A204.1 (cell line): ENCODE measurements around the gene WDR59.
"Not testable (repeated sequence)": the region's sequence is repeated elsewhere in the genome, so short reads cannot be mapped to it uniquely, and the experiment has no call there.

Source experiments
- FAIRE-seq: peaks from 2 replicates; lab custom pipeline; 2012; peaks lifted over from hg19 to GRCh38; lab: Jason Lieb, UNC

WDR59 gene

DNA sequence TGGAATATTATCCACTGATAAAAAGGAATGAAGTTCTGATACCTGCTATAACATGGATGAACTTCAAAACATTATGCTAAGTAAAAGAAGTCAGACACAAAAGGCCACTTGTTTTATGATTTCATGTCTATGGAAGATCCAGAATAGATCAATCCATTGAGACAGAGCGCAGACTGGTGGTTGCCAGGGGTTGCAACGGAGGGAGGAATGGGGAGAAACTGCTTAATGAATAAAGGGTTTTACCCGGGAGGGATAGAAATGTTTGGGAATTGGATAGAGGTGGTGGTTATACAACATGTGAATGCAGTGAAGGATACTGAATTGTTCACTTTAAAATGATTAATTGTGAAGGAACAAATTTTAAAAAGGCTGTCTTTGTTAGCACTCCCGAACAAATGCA lies 30.2 kb downstream of the WDR59 start:
- no peak for FAIRE-seq

DNA sequence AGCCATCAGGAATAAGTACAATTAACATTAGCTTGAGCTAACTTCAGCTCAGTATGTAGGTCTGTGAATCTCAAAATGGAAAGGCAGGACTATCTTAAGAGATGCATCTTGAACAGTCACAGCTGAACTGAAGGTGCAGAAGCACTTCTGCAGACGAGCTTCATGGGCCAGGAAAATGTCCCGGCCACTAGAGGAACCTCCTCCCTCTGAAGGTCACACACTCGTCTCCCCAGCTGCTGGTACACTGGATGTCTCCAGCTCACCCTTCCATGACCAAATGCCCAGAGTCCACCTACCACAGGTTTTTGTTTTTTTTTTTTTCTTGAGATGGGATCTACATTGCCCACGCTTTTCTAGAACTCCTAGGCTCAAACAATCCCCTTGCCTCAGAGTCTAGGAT lies 33.2 kb downstream of the WDR59 start:
- no peak for FAIRE-seq

DNA sequence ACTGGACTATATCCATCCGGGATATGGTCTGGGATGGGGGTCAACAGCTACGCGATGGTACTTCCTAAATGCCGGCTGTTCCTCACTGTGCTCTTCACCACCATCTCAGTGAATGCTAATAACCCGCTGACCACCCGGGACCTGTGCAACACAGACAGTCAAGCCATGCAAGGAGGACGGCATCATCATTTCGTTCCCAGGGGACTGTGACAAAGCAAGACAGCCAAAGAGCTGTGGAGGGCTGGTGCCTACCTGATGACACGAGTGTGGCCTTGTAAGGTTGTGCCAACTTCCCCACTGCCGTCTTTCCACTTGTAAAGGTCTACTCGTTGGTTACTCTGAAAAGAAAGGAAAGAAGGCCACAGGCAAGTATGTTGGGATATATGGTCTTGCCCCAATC lies 33.7 kb downstream of the WDR59 start:
- no peak for FAIRE-seq

DNA sequence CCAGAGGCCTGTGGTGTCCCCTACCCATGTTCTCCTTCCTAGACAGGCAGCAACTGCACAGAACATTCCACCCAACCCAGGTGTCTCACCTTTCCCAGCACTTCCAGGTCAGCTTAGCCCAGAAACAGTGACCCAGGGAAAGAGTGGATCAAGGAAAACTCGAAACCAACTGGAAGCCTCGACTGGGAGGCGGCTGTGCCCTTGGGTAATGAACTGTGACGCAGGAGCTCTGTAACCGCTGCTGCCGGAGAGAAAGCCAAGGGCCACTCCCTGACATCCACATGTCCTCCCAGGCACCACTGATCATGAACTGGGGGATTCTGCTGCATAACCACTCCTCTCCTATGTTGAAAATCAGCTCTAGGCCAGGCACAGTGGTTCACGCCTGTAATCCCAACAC lies 34.4 kb downstream of the WDR59 start:
- no peak for FAIRE-seq

DNA sequence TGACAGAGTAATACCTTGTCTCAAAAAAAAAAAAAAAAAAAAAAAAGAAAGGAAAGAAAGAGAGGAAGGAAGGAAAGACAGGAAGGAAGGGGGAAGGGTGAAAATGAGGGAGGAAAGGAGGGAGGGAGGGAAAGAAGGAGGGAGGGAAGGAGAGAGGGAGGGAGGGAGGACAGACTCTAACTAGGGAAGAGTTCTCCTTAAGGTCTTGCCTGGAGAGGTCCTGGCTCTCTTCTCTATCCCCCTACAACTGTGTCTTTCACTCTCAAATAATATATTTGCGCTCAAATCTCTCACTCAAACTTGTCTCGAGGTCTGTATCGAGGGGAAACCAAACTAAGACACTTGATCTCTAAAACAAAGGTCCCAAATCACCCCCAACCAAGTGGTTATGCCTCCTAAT lies 35.6 kb downstream of the WDR59 start:
- no peak for FAIRE-seq

DNA sequence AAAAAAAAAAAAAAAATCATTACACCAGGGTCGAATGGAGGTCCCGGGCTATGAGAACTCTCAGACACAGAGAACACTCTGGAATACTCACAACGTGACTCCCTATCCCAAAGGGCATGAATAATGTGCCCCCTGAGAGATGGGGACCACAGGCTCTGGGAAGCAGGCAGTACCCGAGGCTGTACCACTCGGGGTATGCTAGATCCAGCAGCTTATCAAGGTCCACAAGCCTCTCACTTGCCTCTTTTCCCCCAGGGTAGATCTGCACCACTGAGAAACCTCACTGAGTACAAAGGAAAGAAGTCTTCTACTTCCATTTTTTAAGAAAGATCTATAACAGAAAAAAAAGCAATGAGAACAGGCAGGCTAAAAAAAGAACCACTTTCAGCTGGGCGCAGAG lies 40.5 kb downstream of the WDR59 start:
- no peak for FAIRE-seq

DNA sequence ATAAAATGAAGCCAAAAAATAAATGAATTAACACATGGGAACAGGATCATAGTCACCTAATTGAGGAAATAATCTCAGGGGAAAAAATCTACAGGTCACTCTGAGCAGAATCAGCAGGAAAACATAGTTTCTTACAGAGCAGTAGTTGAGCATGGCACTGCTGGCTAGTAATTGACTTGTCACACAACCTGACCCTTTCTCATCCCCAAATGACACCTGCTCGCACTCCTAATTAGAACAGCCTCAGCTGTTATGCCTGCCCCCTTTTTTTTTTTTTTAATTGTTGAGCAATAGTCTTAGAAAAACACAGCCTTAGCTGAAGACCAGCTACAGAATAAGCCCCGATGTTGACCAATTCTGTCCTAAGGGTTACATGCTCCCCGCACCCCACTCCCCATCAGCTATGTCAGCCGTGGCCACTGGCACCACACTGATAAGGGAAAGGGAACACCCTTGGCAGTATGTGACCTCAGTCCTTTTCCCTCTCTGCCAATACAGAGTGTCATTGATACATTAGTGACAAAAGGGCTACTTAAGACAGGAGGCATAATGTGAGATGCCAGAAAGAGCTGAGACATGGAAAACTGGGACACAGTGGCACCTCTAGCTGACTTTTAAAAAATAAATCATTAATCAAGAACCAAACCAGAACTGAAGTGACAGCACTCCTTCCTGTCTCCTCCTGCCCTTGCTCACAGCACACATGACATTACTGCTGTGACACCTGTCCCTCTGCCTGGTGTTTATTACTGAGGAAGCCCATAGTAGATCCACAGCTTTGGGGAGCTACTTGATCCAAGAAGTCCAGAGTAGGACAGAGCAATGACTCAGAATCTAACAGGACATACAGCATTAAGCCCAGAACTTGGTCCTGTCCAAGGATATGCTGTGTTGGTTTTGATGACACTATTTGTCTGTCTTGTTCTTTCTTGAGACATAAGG lies 41.7 kb downstream of the WDR59 start:
- FAIRE-seq: no peak

DNA sequence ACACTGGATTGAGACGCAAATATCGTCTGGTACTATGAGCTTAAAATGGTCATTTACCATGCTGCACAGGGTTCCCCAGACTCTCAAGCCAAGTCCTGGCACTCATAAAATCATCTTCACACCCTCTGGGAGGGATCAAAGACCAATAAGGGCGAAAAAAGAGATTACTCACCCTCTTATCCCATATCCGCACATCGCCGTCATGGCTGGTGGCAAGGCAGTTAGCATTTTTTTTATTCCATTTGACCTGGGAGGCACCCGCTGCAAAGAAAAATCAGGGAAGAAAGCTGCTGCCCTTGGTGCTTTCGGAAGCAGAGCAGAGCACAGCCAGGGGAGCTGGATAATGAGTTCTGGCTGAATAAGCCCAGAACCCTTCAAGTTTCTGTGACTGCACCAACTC lies 42.4 kb downstream of the WDR59 start:
- no peak for FAIRE-seq

DNA sequence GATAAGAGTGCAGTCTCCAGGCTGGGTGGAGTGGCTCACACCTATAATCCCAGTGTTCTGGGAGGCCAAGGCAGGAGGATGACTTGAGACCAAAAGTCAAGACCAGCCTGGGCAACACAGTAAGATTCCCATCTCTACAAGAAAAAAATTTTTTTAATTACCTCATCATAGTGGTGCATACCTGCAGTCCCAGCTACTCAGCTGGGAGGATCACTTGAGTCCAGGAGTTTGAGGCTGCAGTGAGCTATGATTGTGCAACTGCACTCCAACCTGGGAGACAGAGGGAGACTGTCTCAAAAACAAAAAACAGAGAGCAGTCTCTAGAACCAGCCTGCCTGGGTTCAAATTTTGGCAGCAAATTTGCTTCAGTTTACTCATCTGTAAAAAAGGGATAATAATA lies 45.2 kb downstream of the WDR59 start:
- FAIRE-seq: no peak

DNA sequence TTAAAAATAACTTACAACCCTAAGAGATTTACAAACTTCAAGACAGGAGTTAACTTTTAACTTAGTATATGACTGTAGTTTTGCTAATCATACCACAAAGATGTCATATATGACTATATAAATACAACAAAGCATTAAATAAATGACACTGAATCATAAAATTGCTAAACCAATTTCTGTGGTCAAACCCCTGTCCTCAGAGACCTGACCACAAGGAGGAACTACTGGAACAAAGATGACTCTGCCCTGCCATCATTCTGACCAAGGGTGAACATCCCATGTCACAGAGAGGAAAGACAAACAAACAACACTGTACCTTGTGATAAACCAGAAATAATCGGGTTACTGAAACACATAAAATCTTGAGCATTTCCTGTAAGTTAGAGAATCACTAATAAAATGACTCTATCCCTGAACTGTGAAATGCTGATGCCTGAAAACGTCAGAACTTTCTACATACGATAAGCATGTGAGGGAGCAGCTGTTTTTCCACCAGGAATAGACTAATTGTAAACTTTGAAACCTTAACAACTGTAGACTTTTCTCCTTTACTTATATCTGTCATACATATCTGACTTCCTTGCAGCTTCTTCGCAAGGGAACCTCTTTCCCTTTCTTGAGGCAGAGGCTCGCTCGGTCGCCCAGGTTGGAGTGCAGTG lies 47.9 kb downstream of the WDR59 start:
- no peak for FAIRE-seq

DNA sequence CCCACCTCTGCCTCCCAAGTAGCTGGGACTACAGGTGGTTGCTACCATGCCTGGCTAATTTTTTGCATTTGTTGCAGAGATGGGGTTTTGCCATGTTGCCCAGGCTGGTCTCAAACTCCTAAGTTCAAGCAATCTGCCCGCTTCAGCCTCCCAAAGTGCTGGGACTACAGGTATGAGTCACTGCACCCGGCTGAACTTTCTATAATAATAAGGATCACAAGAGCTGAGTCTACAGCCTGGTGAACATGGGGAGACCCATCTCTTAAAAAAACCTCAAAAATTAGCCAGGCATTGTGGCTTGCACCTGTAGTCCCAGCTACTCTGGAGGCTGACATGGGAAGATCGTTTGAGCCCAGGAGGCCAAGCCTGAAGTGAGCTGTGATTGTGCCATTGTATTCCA lies 53.5 kb downstream of the WDR59 start:
- no peak for FAIRE-seq

DNA sequence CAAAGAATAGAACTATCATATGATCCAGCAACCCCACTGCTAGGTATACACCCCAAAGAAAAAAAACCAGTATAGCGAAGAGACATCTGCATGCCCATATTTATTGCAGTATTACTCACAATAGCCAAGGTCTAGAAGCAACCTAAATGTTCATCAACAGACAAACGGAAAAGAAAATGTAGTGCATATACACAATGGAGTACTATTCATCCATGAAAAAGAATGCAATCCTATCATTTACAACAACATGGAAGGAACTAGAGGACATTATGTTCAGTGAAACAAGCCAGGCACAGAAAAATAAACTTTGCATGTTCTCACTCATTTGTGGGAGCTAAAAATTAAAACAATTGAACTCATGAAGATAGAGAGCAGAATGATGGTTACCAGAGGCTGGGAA lies 55.3 kb downstream of the WDR59 start:
- no peak for FAIRE-seq

DNA sequence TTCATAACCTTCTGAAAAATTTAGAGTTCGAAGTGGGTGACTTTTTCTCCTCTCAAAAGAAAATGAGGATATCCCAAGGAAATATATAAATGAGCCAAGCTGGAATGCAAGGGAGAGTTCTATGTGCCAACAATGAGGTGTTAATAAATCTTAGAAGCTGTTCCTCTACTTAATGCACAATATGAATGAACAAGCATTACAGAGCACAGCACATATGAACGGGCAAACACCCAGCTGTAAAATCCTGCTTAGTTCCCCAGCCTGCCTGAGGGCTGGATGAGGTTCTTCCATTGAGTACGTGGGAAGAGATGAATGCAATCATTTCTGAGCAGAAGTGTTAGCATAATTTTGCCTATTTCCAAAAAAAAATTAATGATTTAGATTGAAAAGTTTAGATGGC lies 58.1 kb downstream of the WDR59 start:
- no peak for FAIRE-seq

DNA sequence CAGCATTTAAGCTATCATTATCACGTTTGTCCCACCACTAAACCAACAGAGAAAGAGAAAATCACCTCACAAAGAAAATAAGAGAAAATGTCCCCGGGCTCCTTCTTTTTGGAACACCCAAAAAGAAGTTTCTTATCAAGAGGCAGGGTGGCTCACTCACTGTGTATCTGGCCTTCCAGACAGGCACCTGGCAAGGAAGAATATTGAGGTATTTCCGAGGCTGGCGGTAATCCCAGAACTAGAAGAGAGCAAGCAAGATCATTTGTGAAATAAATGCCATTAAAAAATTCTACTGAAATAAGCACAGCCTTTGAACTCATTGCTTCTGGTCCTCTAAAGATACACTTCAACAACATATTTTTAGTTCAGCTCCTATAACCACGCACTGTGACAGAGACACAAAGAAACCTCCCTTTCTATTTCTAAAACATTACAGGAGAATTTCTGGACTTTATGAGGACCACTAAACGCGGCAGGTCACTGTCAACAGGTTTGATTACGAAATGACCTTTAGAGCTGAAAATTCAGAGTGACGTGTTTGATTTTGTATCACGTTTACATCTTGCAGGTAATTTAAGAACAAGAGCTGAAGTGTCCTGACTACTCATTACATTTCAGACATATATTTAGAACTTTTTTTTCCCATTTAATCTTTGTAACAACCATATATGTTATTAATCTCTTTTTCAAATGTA lies 61.0 kb downstream of the WDR59 start:
- no peak for FAIRE-seq

DNA sequence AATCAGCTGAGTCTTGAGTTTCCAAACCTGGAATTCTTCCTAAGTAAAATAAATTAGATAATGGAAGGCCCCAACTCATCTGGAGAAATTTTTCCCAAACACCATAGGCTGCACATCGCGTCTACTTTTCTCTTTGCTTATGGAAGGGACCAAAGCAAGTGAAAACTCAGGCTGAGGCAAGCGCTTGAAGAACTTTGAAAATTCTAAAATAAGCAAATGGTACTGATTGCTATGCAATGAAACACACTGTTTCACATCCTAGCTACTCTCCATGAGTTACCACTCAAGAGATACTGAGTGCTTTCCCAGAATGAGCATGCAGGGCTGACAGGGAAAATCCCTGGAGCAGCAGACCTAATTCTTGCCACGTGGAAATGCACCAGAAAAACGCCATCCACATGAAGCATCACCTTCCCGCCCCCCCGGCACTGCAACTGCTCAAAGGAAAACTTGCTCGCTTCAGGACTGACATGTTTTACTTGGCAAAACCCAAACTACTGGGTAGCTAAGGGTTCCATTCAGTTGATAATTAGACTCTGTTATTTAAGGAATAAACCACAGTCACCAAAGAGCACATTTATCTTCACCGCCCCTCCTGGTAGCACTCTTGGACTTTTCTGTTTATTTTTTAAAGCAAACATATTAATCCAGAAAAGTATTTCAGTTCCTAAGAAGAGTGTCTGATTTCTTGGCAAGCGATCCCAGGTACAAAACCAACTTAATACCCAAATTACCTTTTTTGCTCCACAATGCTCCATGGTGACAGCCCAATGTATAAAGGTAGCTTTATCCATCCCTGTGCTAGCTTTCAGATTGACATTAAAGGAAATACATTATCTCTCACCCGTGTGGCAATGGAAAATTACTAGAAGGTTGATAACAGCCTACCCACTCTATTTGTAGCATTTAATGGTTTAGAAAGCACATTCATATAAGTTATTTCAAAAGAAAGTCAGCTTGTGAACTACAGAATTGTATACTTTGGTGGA lies 62.5 kb downstream of the WDR59 start:
- FAIRE-seq: no peak

DNA sequence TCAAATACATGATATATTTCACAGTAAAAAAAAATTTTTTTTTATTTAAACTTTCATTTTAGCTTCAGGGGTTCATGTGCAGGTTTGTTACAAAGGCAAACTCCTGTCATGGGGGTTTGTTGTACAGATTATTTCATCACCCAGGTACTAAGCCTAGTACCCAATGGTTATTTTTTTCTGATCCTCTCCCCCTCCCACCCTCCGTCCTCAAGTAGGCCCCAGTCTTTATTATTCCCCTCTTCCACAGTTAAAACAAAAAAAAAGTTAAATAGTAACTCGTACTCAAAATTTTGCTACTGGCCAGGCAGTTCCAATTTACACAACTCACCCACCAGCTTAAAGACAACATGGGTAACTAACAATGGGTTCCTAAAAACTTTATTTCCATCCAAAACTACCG lies 63.9 kb downstream of the WDR59 start:
- FAIRE-seq: no peak

DNA sequence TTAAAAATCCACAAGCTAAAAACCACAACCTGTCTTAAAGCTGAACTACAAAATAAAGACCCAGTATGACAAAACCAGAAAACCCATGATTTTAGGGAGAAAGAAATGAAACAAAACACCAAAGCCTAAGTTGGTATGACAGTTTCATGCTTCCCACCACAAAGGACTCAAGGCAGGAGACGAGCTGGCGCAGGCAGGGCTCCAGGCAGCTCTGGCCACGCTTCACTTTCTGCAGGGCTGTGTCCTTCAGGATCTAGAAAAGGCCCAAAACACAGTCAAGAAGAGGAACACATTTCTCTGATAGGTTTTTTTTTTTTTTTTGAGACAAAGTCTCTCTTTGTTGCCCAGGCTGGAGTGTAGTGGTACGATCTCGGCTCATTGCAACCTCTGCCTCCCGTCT lies 75.3 kb downstream of the WDR59 start:
- no peak for FAIRE-seq

DNA sequence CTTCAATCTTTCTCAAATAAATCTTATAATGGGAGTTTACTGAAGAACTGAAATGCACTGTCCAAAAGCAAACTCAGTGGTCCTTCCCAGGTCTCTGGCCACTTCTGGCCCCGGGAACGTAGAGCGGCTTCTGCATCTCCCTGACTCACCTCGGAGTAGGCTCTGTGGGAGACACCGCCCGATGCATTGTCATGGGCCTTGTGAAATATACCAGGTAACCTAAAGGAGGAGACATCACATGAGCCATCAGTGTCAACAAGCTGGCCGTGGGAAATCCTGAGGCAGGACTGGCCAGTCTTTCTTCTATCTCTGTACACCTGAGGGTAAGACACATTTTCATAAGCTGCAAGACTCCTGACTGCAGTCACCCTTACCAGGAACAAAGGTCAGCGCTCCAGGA lies 76.2 kb downstream of the WDR59 start:
- FAIRE-seq: not testable (repeated sequence)

DNA sequence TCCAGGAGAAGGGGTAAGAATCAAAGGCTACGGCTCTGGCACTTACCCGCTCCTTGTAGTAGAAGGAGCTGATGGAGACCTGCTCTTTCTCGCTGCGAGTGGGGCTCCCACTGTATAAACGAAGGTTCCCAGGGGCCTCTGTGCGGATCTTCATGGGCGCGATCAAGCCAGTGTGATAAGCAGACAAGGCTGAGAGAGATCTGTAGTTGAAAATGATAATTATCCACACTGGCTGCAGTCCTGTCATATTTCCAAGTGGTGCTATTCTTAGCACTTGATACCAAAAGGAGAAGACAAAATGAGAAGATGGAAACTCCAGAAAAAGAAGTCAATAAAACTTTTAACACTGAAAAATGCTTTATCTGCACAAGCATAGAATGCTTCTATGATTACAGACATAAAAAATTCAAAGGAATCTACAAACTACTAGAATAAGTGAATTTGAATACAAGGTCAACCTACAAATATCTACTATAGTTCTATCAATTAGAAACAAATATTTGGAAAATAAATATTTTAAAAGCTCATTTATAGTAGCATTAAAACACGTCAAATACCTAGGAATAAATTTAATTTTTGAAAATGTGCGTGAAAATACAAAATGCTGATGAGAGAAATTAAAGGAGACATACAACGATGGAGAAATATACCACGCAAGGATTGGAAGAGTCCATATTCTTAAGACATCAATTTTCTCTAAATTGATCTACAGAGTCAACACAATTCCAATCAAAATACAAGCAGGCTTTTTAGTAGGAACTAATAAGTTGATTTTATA lies 80.8 kb downstream of the WDR59 start:
- no peak for FAIRE-seq

DNA sequence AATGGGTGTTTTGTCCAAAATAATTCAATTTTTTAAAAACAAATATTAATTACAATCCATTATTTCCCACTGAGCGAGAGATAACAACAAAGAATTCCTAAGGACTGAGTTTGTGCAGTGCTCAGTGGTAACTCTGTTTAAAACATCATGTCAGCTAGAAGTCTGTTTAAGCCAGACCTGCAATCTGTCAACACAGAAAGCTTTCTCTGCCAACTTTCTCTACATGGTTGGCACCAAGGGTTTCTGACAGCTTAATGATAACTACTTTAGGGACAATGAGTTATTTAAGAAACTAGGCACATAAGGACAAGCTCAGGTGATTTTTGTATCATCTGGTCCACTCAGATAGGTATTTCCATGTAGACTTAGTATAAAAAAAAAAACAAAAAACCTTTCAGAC lies 81.8 kb downstream of the WDR59 start:
- FAIRE-seq: no peak

DNA sequence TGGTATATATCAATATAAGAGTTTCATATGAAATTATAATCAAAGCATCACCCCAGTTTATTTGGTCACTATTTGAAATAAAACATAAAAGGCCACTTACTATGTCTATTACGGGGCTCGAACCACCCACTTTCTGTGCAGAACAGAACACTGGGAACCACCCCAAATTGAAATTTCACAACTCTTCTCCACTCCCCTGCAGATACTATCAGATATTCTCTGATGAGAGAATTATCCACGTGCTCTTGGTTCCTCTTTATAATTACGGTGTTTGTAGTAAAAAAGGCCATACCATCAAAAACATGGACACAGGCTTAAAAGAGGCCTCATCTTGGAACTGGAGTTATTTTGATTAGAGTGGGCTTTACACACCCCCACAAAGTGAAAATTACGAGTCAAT lies 82.8 kb downstream of the WDR59 start:
- FAIRE-seq: no peak
